Suprapubic skin (tissue), 4 donors: ENCODE results near the gene MAST3.

Experiments
- CTCF ChIP-seq, 2 donors: fragments of 200-600 bp in 1 of 2; fragments of 450-650 bp in 1 of 2; sonication (generic) in 1 of 2; IDR thresholded peaks; one replicate each; pipeline ENCODE4 v1.5.1; 2016 to 2019; ENCODE audit warnings: antibody characterized with exemption in 2 of 2, mild to moderate bottlenecking in 1 of 2, moderate library complexity in 1 of 2
- EP300 ChIP-seq: sonication (generic); formaldehyde crosslinking; IDR thresholded peaks from one replicate; pipeline ENCODE4 v1.6.1; 2017; ENCODE audit warnings: antibody characterized with exemption
- POLR2A ChIP-seq, 2 donors: fragments of 450-650 bp; IDR thresholded peaks; one replicate each; pipeline ENCODE4 v1.6.1; 2017; ENCODE audit warnings: antibody characterized with exemption in 2 of 2, mild to moderate bottlenecking in 2 of 2, moderate library complexity in 2 of 2
- POLR2AphosphoS5 ChIP-seq, 3 donors: sonication (generic); formaldehyde crosslinking; IDR thresholded peaks; one replicate each; pipeline ENCODE4 v1.6.1; 2017; ENCODE audit warnings: antibody characterized with exemption in 3 of 3

GRCh38 chr19:18135712-18136584, 38.4 kb downstream of the MAST3 start:
- TF ChIP-seq POLR2AphosphoS5 (IDR thresholded peaks at IDR 0.05) (no peak), CTCF (IDR thresholded peaks at IDR 0.05) (no peak), POLR2A (IDR thresholded peaks at IDR 0.05) (no peak), EP300 (no peak)
